PC-9 (cell line): ENCODE measurements around the gene NAP1L5.

Experiments used
- EZH2 ChIP-seq: fragments of 200-600 bp; sonication (generic); IDR thresholded peaks from 2 replicates; pipeline ENCODE4 v1.8.0; 2017; ENCODE audit warnings: antibody characterized with exemption, low read depth
- TF ChIP-seq, protein P1 (sequence below): fragments of 200-600 bp; sonication (generic); conservative IDR thresholded peaks from 2 replicates; pipeline ENCODE4 v1.6.1; 2017; ENCODE audit warnings: mixed run types, antibody characterized with exemption, mild to moderate bottlenecking, moderate library complexity

DNA sequence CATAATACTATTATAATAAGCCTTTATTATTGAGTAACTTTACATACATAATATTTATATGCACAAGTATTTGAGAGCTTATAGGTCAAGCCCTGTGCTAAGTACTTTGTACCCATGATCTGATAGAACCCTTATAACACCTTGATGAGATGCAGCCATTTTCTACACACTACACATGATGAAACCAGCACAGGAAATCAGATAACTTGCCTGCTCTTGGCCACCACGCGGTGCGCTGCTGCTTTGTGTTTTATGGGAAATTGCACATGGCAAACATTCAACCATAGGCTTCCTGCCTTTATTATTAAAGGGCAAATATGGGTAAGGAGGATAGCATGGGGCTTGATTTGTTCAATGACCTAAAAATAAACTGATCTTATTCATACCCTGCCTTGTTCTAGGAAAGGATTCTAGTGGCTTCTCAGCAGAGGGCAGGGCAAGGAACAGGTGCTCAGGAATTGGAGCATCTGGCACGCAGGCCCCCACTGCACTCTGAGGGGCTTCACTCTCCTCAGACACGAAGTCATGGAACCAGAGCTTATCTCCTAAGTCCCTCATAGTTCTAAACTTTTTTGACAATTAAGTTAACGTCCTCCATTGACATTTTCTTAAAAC is 31.6 kb upstream of the NAP1L5 start:
- TF ChIP-seq, protein P1, sequence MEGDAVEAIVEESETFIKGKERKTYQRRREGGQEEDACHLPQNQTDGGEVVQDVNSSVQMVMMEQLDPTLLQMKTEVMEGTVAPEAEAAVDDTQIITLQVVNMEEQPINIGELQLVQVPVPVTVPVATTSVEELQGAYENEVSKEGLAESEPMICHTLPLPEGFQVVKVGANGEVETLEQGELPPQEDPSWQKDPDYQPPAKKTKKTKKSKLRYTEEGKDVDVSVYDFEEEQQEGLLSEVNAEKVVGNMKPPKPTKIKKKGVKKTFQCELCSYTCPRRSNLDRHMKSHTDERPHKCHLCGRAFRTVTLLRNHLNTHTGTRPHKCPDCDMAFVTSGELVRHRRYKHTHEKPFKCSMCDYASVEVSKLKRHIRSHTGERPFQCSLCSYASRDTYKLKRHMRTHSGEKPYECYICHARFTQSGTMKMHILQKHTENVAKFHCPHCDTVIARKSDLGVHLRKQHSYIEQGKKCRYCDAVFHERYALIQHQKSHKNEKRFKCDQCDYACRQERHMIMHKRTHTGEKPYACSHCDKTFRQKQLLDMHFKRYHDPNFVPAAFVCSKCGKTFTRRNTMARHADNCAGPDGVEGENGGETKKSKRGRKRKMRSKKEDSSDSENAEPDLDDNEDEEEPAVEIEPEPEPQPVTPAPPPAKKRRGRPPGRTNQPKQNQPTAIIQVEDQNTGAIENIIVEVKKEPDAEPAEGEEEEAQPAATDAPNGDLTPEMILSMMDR = no peak
- TF ChIP-seq EZH2 = no peak
